Right lobe of liver (tissue), 4 donors: ENCODE measurements around the gene DDX27.

ENCODE experiments used
- CTCF ChIP-seq, 4 donors: fragments of 200-600 bp in 3 of 4; fragments of 450-650 bp in 1 of 4; IDR thresholded peaks; one replicate each; pipeline versions ENCODE4 v1.5.1 to v1.8.0; 2016 to 2022; ENCODE audit warnings: antibody characterized with exemption in 4 of 4, mild to moderate bottlenecking in 2 of 4
- POLR2A ChIP-seq: fragments of 450-650 bp; IDR thresholded peaks from one replicate; pipeline ENCODE4 v1.6.1; 2017; ENCODE audit warnings: antibody characterized with exemption, mild to moderate bottlenecking
- donor health status: DM: no; HTN: no; CAD: no.
- donor health status: DM: no; HTN: no; CAD: no.
- donor health status: DM: no; HTN: yes; CAD: no.

GRCh38 chr20:49187330-49187850 lies 31.8 kb upstream of the DDX27 start:
- TF ChIP-seq CTCF (IDR thresholded peaks at IDR 0.05) = no peak
- TF ChIP-seq POLR2A = no peak
